GM23248 (cell line): ENCODE measurements around the gene CTDP1.

Experiments
- EZH2 ChIP-seq: fragments of 200-600 bp; sonication (generic); IDR thresholded peaks from 2 replicates; pipeline ENCODE4 v1.6.1; 2018; ENCODE audit warnings: antibody characterized with exemption, mild to moderate bottlenecking; ENCODE audit not compliant: insufficient read depth, poor library complexity, severe bottlenecking
- EZH2phosphoT487 ChIP-seq: fragments of 200-600 bp; sonication (generic); IDR thresholded peaks from 2 replicates; pipeline ENCODE4 v1.6.1; 2018; ENCODE audit warnings: antibody characterized with exemption, moderate library complexity, mild to moderate bottlenecking, low read depth; ENCODE audit not compliant: insufficient read depth

GRCh38 chr18:79680891-79681339 is 1.3 kb downstream of the CTDP1 start:
- no peak for TF ChIP-seq EZH2
- TF ChIP-seq EZH2phosphoT487, result no peak
